ENCODE results near the gene PAQR6. TPM values are rescaled to one million over a fixed set of nuclear protein-coding genes. Genes with fewer than 3 reads are reported as not detected.

PAQR6 gene
- total RNA-seq = 0.27 and 0.36 TPM in 2 replicates

GRCh38 chr1:156247460-156248322, at the start of gene PAQR6:
TSS of gene PAQR6 (minus strand) at chr1:156248056. CDS start at chr1:156246731, 1,325 bp downstream.

GRCh38 chr1:156295391-156295947, 47.6 kb upstream of the PAQR6 start, which contains the start of gene GLMP:
TSS of gene GLMP (minus strand) at chr1:156295679. CDS start at chr1:156295645, 34 bp downstream.

GRCh38 chr1:156284112-156284511, 36.3 kb upstream of the PAQR6 start, which contains the start of gene TMEM79:
TSS of gene TMEM79 (plus strand) at chr1:156284325. CDS start at chr1:156285227, 902 bp downstream.

GRCh38 chr1:156282479-156283222, 34.8 kb upstream of the PAQR6 start, which contains the start of gene SMG5:
TSS of gene SMG5 (minus strand) at chr1:156282825. CDS start at chr1:156282680, 145 bp downstream.

GRCh38 chr1:156241926-156242325, 5.9 kb downstream of the PAQR6 start, which contains the start of gene BGLAP:
TSS of gene BGLAP (plus strand) at chr1:156242184. CDS start at chr1:156242232, 48 bp downstream.

GRCh38 chr1:156212833-156213643, 34.8 kb downstream of the PAQR6 start, which contains the start of gene PMF1:
TSS of gene PMF1 (plus strand) at chr1:156213007. CDS start at chr1:156213016, 9 bp downstream.

GRCh38 chr1:156193488-156194299, 54.2 kb downstream of the PAQR6 start, which contains the start of gene SLC25A44:
TSS of gene SLC25A44 (plus strand) at chr1:156194104. CDS start at chr1:156199848, 5,744 bp downstream.

Other genes starting within 250 kb of the PAQR6 start
- 552 and 669 TPM in 2 replicates for gene SSR2, start 227.1 kb downstream of the PAQR6 start, total RNA-seq
- 28.6 and 32.5 TPM in 2 replicates for gene UBQLN4, start 194.3 kb downstream of the PAQR6 start, total RNA-seq
- 42.2 and 45.9 TPM in 2 replicates for gene LAMTOR2, start 193.3 kb downstream of the PAQR6 start, total RNA-seq
- not detected in 2 replicates for gene RAB25, start 186.9 kb downstream of the PAQR6 start, total RNA-seq
- 7.8 and 8.3 TPM in 2 replicates for gene MEX3A, start 165.6 kb downstream of the PAQR6 start, total RNA-seq
- gene LMNA, start 133.3 kb downstream of the PAQR6 start, total RNA-seq = 677 and 814 TPM in 2 replicates
- 0.80 and 1.0 TPM in 2 replicates for gene SEMA4A, start 94.5 kb downstream of the PAQR6 start, total RNA-seq
- gene SLC25A44, start 54.0 kb downstream of the PAQR6 start, total RNA-seq = 17.6 and 20.6 TPM in 2 replicates
- gene PMF1, start 35.0 kb downstream of the PAQR6 start, total RNA-seq = 43.5 and 54.7 TPM in 2 replicates
- 0.27 TPM in 1 of 2 replicates, not detected in the other for gene BGLAP, start 5.9 kb downstream of the PAQR6 start, total RNA-seq
- 59.6 and 66.0 TPM in 2 replicates for gene SMG5, start 34.8 kb upstream of the PAQR6 start, total RNA-seq
- 0.93 and 1.1 TPM in 2 replicates for gene TMEM79, start 36.3 kb upstream of the PAQR6 start, total RNA-seq
- gene GLMP, start 47.6 kb upstream of the PAQR6 start, total RNA-seq = 41.1 and 41.2 TPM in 2 replicates
- not detected in 2 replicates for gene VHLL, start 51.3 kb upstream of the PAQR6 start, total RNA-seq
- 564 and 587 TPM in 2 replicates for gene CCT3, start 90.2 kb upstream of the PAQR6 start, total RNA-seq
- gene TSACC, start 90.5 kb upstream of the PAQR6 start, total RNA-seq = 0.40 TPM in 1 of 2 replicates, not detected in the other
- not detected in 2 replicates for gene RHBG, start 121.2 kb upstream of the PAQR6 start, total RNA-seq

Data from thoracic aorta endothelial cell (primary cell).